Muscle of leg (tissue), 16 donors: ENCODE data around the gene TPST2. TPM values are rescaled to one million over a fixed set of nuclear protein-coding genes. Genes with fewer than 3 reads are reported as not detected.

Experiments used
- DNase-seq: peaks from one replicate; pipeline ENCODE4 v3.0.0; 2013
- H3K27ac ChIP-seq: one replicate; pipeline ENCODE4 v1.5.1; 2013; ENCODE audit warnings: mild to moderate bottlenecking, low read length, control low read depth
- H3K27me3 ChIP-seq: one replicate; pipeline ENCODE4 v1.6.1; 2013; ENCODE audit warnings: low read length; ENCODE audit not compliant: control insufficient read depth, insufficient read depth
- H3K36me3 ChIP-seq: one replicate; pipeline ENCODE4 v1.6.1; 2013; ENCODE audit warnings: low read length; ENCODE audit not compliant: control insufficient read depth, insufficient read depth
- H3K4me1 ChIP-seq: one replicate; pipeline ENCODE4 v1.6.1; 2013; ENCODE audit warnings: low read length; ENCODE audit not compliant: control insufficient read depth, insufficient read depth
- H3K4me3 ChIP-seq: one replicate; pipeline ENCODE4 v1.5.1; 2013; ENCODE audit warnings: low read length, control low read depth
- H3K9me3 ChIP-seq: replicated peaks from 2 replicates; pipeline ENCODE4 v1.6.1; 2013; ENCODE audit warnings: low read depth, low read length; ENCODE audit not compliant: control insufficient read depth
- WGBS: methylation state at CpG from one replicate; pipeline ENCODE4 v1.1.5; 2013; ENCODE audit warnings: missing lambda C conversion rate; ENCODE audit not compliant: insufficient coverage; 5-methylcytosine and 5-hydroxymethylcytosine counted together
- long read RNA-seq, 11 donors: transcript quantifications; one replicate each; lab custom pipeline, GENCODE V29; 2026
- polyA plus RNA-seq, 8 donors: library from polyadenylated mRNA; unstranded; fragments of 120-200 nt; gene quantifications; one replicate each; pipeline versions ENCODE4 v1.2.1 to v1.2.3, GENCODE V29; 2013; ENCODE audit warnings: inconsistent platforms in 1 of 8, low replicate concordance in 1 of 8; ENCODE audit not compliant: insufficient read length in 8 of 8, insufficient read depth in 1 of 8
- total RNA-seq: library from RNA; stranded (reverse); fragments of 120-200 nt; gene quantifications from one replicate; pipeline ENCODE4 v1.2.4, GENCODE V29; 2013

TPST2 gene
- 6.2 TPM for total RNA-seq
- 10 to 100 TPM in 2 of 8 donors, 1 to 10 TPM in 6; 5.4 to 11.3 (median 7.7) TPM for polyA plus RNA-seq
- long read RNA-seq, donor 1, full-length matches to known transcripts: 2 of 2 reads
- long read RNA-seq, donor 1, partial matches to known transcripts: 0 of 2 reads
- long read RNA-seq, donor 1, other reads (novel, unspliced or antisense): 0 of 2 reads
- long read RNA-seq, donor 2, full-length matches to known transcripts: 1 of 1 reads
- long read RNA-seq, donor 2, partial matches to known transcripts: 0 of 1 reads
- long read RNA-seq, donor 2, other reads (novel, unspliced or antisense): 0 of 1 reads
- long read RNA-seq, donor 3, full-length matches to known transcripts: 4 of 4 reads
- long read RNA-seq, donor 3, partial matches to known transcripts: 0 of 4 reads
- long read RNA-seq, donor 3, other reads (novel, unspliced or antisense): 0 of 4 reads
- long read RNA-seq, donor 4, full-length matches to known transcripts: 2 of 2 reads
- long read RNA-seq, donor 4, partial matches to known transcripts: 0 of 2 reads
- long read RNA-seq, donor 4, other reads (novel, unspliced or antisense): 0 of 2 reads
- long read RNA-seq, donor 5, full-length matches to known transcripts: 10 of 10 reads
- long read RNA-seq, donor 5, partial matches to known transcripts: 0 of 10 reads
- long read RNA-seq, donor 5, other reads (novel, unspliced or antisense): 0 of 10 reads
- long read RNA-seq, donor 6, full-length matches to known transcripts: 2 of 2 reads
- long read RNA-seq, donor 6, partial matches to known transcripts: 0 of 2 reads
- long read RNA-seq, donor 6, other reads (novel, unspliced or antisense): 0 of 2 reads
- long read RNA-seq, donor 7, full-length matches to known transcripts: 3 of 3 reads
- long read RNA-seq, donor 7, partial matches to known transcripts: 0 of 3 reads
- long read RNA-seq, donor 7, other reads (novel, unspliced or antisense): 0 of 3 reads
- long read RNA-seq, donor 8: 0 reads
- long read RNA-seq, donor 9, partial matches to known transcripts: 0 of 1 reads
- long read RNA-seq, donor 9, other reads (novel, unspliced or antisense): 0 of 1 reads
- long read RNA-seq, donor 10, full-length matches to known transcripts: 3 of 3 reads
- long read RNA-seq, donor 10, partial matches to known transcripts: 0 of 3 reads
- long read RNA-seq, donor 10, other reads (novel, unspliced or antisense): 0 of 3 reads
- long read RNA-seq, donor 11, full-length matches to known transcripts: 3 of 3 reads
- long read RNA-seq, donor 11, partial matches to known transcripts: 0 of 3 reads
- long read RNA-seq, donor 11, other reads (novel, unspliced or antisense): 0 of 3 reads

DNA sequence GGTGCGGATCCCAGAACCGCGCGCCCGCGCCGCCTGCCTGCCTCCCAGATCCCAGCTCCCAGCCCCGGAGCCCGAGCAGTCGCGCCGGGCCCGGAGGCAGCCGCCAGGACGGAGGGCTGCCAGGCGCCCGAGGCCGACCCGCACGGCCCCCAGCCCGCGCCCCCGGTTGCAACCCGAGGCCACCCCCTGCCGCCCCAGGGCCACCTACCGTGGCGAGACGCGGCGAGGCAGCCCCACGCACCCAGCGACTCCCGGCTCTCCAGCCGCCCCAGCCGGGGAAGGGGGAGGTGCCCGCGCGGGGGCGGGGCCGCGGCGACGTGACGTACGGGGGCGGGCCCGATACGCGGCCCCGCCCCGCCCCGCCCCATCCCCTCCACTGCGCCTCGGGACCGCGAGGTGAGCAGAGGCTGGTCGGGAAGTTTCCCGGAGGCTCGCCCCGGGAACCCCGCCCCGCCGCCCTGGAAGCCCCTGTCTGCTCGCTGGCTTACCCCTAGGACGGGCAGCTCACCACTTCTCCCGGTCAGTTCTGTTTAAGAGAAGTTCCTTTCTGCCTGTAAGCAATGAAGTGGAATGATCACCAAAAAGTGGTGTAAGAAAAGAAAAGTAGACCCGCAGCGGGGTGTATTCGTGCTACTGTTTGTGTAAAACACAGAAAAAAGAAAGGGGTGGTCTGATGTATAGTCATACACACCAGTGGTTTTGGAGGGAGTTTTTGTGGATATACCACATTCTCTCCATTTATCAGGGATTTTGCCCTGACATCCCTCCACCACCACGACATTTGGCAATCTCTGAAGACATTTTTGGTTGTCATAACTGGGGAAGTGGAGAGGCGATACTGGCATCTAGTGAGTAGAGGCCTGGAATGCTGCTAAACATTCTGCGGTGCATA is at the start of gene TPST2:
Gene TPST2, minus strand, starts transcription at position 288 of the 892 bp plus-strand sequence. CDS start 48,502 bp downstream, outside the sequence.
- peak within 1 kb of the TSS; percentile 11 for H3K27ac ChIP-seq
- 0% methylated on average over 58 of the region's 72 CpGs for WGBS
- DNase-seq: peak; percentile 88
- H3K9me3 ChIP-seq: no peaks in the 10 kb centered on the region
- no peaks in the 10 kb centered on the region for H3K27me3 ChIP-seq
- no peaks in the 10 kb centered on the region for H3K36me3 ChIP-seq
- H3K4me1 ChIP-seq: peaks cover 15% of the 10 kb centered on the region
- peak within 1 kb of the TSS; percentile 66 for H3K4me3 ChIP-seq

DNA sequence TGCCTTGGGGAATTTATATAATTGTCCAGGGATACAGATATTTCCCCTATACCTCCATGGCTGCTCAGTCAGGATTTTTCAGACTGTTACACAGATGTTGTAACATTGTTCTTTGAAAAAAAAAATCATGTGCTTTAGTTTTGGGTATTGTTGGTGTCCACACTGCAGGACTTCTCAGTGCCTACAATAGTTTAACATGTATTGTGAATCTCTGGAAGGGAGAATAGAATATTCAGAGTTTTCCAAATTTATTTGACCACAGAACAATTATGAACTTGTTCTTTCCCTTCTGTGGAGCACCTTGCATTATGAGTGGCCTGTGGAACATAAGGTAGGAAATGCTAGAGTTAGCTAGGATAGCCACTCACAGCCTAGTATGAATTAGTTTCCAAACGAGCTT is 46.4 kb upstream of the TPST2 start:
- no peak overlapping the region for H3K4me3 ChIP-seq

DNA sequence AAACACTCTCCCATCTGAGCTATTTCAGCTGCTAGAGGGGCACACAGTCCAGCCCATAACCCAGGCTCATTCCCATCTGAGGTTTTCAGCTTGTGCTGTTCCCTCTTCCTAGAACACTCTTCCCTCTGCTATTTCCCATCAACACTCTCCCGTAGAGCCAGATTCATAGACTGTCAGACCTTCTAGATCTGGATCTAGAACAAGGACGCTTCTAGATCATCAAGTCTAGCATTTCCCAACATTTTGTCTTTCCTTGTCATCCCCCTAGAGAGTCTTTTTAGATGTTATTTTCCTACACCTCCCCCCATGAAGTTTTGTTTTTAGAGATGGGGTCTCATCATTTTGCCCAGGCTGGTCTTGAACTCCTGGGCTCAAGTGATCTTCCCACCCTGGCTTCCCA is 45.2 kb upstream of the TPST2 start:
- peaks cover 4% of the 10 kb centered on the region for H3K27me3 ChIP-seq
- no peaks in the 10 kb centered on the region for H3K36me3 ChIP-seq
- no peaks in the 10 kb centered on the region for H3K9me3 ChIP-seq
- no peak overlapping the region for H3K27ac ChIP-seq
- WGBS: 83% methylated on average over 1 of the region's 2 CpGs
- H3K4me1 ChIP-seq: no peaks in the 10 kb centered on the region
- no peak overlapping the region for H3K4me3 ChIP-seq
- no peak for DNase-seq

More for the DNA sequence above, 46.4 kb upstream of the TPST2 start:
- Histone ChIP-seq H3K9me3 (no peaks in the 10 kb centered on the region), H3K4me1 (no peaks in the 10 kb centered on the region), H3K27me3 (peaks cover 4% of the 10 kb centered on the region), H3K36me3 (no peaks in the 10 kb centered on the region), H3K27ac (no peak overlapping the region)
- DNase-seq: no peak
- WGBS: 80% methylated on average over 1 of the region's 1 CpG

DNA sequence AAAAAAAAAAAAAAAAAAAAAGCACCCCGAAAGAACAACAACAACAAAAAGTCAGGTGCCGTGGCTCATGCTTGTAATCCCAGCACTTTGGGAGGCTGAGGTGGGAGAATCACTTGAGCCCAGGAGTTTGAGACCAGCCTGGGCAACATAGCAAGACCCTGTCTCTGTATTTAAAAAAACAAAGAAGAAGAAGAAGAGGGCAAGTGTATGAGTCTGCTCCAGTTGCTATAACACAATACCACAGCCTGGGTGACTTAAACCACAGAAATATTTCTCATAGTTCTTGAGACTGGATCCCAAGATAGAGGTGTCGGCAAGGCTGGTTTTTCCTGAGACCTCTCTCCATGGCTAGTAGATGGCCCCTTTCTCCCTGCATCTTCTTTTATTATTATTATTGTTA is 44.3 kb upstream of the TPST2 start:
- H3K27ac ChIP-seq: no peak overlapping the region
- no peaks in the 10 kb centered on the region for H3K9me3 ChIP-seq
- DNase-seq: no peak
- no peaks in the 10 kb centered on the region for H3K4me1 ChIP-seq
- H3K27me3 ChIP-seq: peaks cover 4% of the 10 kb centered on the region
- no peaks in the 10 kb centered on the region for H3K36me3 ChIP-seq
- WGBS: no CpG with 5 or more reads among the region's 3 CpGs
- no peak overlapping the region for H3K4me3 ChIP-seq

GRCh38 chr22:26632422-26633155 is 42.7 kb upstream of the TPST2 start:
- Histone ChIP-seq H3K27me3 (peaks cover 7% of the 10 kb centered on the region), H3K9me3 (no peaks in the 10 kb centered on the region), H3K4me3 (no peak overlapping the region), H3K4me1 (no peaks in the 10 kb centered on the region), H3K36me3 (no peaks in the 10 kb centered on the region), H3K27ac (no peak overlapping the region)
- 57% methylated on average over 3 of the region's 8 CpGs for WGBS
- DNase-seq: no peak

- H3K27me3 ChIP-seq: peaks cover 7% of the 10 kb centered on the region
- H3K4me3 ChIP-seq: no peak overlapping the region
- DNase-seq: no peak
- no CpG with 5 or more reads among the region's 4 CpGs for WGBS
- no peak overlapping the region for H3K27ac ChIP-seq
- H3K4me1 ChIP-seq: no peaks in the 10 kb centered on the region
- no peaks in the 10 kb centered on the region for H3K36me3 ChIP-seq
- no peaks in the 10 kb centered on the region for H3K9me3 ChIP-seq
These were observed 41.4 kb upstream of the TPST2 start for GRCh38 chr22:26631282-26631681.

- no peaks in the 10 kb centered on the region for H3K36me3 ChIP-seq
- 93% methylated on average over 15 of the region's 18 CpGs for WGBS
- no peaks in the 10 kb centered on the region for H3K9me3 ChIP-seq
These were observed 40.2 kb upstream of the TPST2 start for GRCh38 chr22:26629988-26630761.

GRCh38 chr22:26624803-26625202 is 34.9 kb upstream of the TPST2 start:
- H3K36me3 ChIP-seq: no peaks in the 10 kb centered on the region
- H3K27me3 ChIP-seq: peaks cover 7% of the 10 kb centered on the region
- 83% methylated on average over 12 of the region's 12 CpGs for WGBS
- H3K9me3 ChIP-seq: no peaks in the 10 kb centered on the region
- no peak overlapping the region for H3K4me3 ChIP-seq
- no peak for DNase-seq
- H3K27ac ChIP-seq: no peak overlapping the region
- no peaks in the 10 kb centered on the region for H3K4me1 ChIP-seq

More at GRCh38 chr22:26629988-26630761, 40.2 kb upstream of the TPST2 start:
- DNase-seq: no peak
- Histone ChIP-seq H3K4me3 (no peak overlapping the region), H3K27me3 (peaks cover 7% of the 10 kb centered on the region), H3K27ac (no peak overlapping the region), H3K4me1 (no peaks in the 10 kb centered on the region)
